SK-N-SH (cell line): ENCODE measurements around the gene NRSN1. TPM values are rescaled to one million over a fixed set of nuclear protein-coding genes. Genes with fewer than 3 reads are reported as not detected.

Experiments used
- CTCF ChIA-PET: fragments of 300-600, 350-600 bp; formaldehyde crosslinking; extraction: SDS; loops from one replicate; lab custom pipeline; 2021; lab: Yijun Ruan, JAX
- POLR2A ChIA-PET: fragments of 350-600 bp; sonication (Branson Sonifier 250); formaldehyde crosslinking; extraction: SDS; loops from one replicate; lab custom pipeline; 2020; ENCODE audit warnings: antibody characterized with exemption, inconsistent platforms; lab: Yijun Ruan, JAX
- DNase-seq: peaks from one replicate; pipeline ENCODE4 v3.0.0; 2012
- H2AFZ ChIP-seq: fragments of 200-600 bp; sonication (generic); 2 replicates; pipeline ENCODE4 v1.8.1; 2016; ENCODE audit warnings: antibody characterized with exemption, mild to moderate bottlenecking, low read depth
- H3F3A ChIP-seq: fragments of 200-600 bp; sonication (generic); replicated peaks from 2 replicates; pipeline ENCODE3; 2016; ENCODE audit warnings: antibody characterized with exemption, mild to moderate bottlenecking; ENCODE audit not compliant: insufficient read depth
- H3K27ac ChIP-seq, 2 experiments: fragments of 200-500 bp in 1 of 2; fragments of 200-600 bp in 1 of 2; sonication (Bioruptor generic) in 1 of 2; sonication (generic), shearing (Covaris generic) in 1 of 2; 2 replicates each; pipeline versions ENCODE4 v1.5.1 to v1.6.1; 2014 to 2016; ENCODE audit warnings: low read depth in 2 of 2, inconsistent platforms in 1 of 2, low read length in 1 of 2, mild to moderate bottlenecking in 1 of 2, mixed read lengths in 1 of 2
- H3K27me3 ChIP-seq: fragments of 200-600 bp; sonication (generic), shearing (Covaris generic); 2 replicates; pipeline ENCODE4 v1.6.1; 2016; ENCODE audit warnings: mixed run types; ENCODE audit not compliant: insufficient read depth
- H3K36me3 ChIP-seq, 2 experiments: fragments of 200-500 bp in 1 of 2; fragments of 200-600 bp in 1 of 2; sonication (Bioruptor generic) in 1 of 2; sonication (generic) in 1 of 2; replicated peaks in 1 of 2; 2 replicates each; pipeline versions ENCODE3 to v1.5.1; 2014 to 2016; ENCODE audit warnings: low read length in 1 of 2, mild to moderate bottlenecking in 1 of 2; ENCODE audit not compliant: insufficient read depth in 2 of 2, control insufficient read depth in 1 of 2
- H3K4me1 ChIP-seq, 2 experiments: fragments of 200-500 bp in 1 of 2; fragments of 200-600 bp in 1 of 2; sonication (Bioruptor generic) in 1 of 2; sonication (generic), shearing (Covaris generic) in 1 of 2; 2 replicates each; pipeline versions ENCODE4 v1.5.1 to v1.6.1; 2014 to 2016; ENCODE audit warnings: low read depth in 1 of 2, low read length in 1 of 2, mixed run types in 1 of 2; ENCODE audit not compliant: insufficient read depth in 2 of 2, control insufficient read depth in 1 of 2
- H3K4me2 ChIP-seq: fragments of 200-600 bp; sonication (generic), shearing (Covaris generic); 2 replicates; pipeline ENCODE4 v1.6.1; 2017; ENCODE audit warnings: mixed run types
- H3K4me3 ChIP-seq, 2 experiments: fragments of 200-500 bp in 1 of 2; fragments of 200-600 bp in 1 of 2; sonication (Bioruptor generic) in 1 of 2; sonication (generic), shearing (Covaris generic) in 1 of 2; 2 replicates each; pipeline versions ENCODE4 v1.5.1 to v1.8.1; 2014 to 2016; ENCODE audit warnings: low read depth in 2 of 2, inconsistent platforms in 1 of 2, low read length in 1 of 2, mild to moderate bottlenecking in 1 of 2, mixed read lengths in 1 of 2, moderate library complexity in 1 of 2
- H3K79me2 ChIP-seq: fragments of 200-600 bp; sonication (generic); 2 replicates; pipeline ENCODE4 v1.8.1; 2017; ENCODE audit warnings: mild to moderate bottlenecking; ENCODE audit not compliant: insufficient read depth
- H3K9ac ChIP-seq: fragments of 200-600 bp; sonication (generic); 2 replicates; pipeline ENCODE4 v1.6.1; 2017; ENCODE audit warnings: mixed run types
- H3K9me2 ChIP-seq: fragments of 200-600 bp; sonication (generic); 2 replicates; pipeline ENCODE4 v1.6.1; 2017; ENCODE audit warnings: mixed run types
- H3K9me3 ChIP-seq: fragments of 200-600 bp; sonication (generic); 2 replicates; pipeline ENCODE4 v1.6.1; 2017; ENCODE audit warnings: mixed run types, mild to moderate bottlenecking, moderate library complexity
- H4K20me1 ChIP-seq: fragments of 200-600 bp; sonication (generic); 2 replicates; pipeline ENCODE4 v1.6.1; 2017; ENCODE audit warnings: mild to moderate bottlenecking, mixed run types; ENCODE audit not compliant: insufficient read depth
- CHD2 ChIP-seq: fragments of 150-350 bp; IDR thresholded peaks from 2 replicates; pipeline ENCODE4 v1.6.1; 2018; ENCODE audit warnings: low read length; ENCODE audit not compliant: partially characterized antibody
- ELF1 ChIP-seq: IDR thresholded peaks from 2 replicates; pipeline ENCODE4 v1.4.0; 2012
- FOXJ3 ChIP-seq: sonication (generic); formaldehyde crosslinking; IDR thresholded peaks from 2 replicates; pipeline ENCODE4 v1.5.1; 2020; ENCODE audit warnings: mild to moderate bottlenecking, missing genetic modification reagents
- GATA2 ChIP-seq: sonication (generic); formaldehyde crosslinking; IDR thresholded peaks from 2 replicates; pipeline ENCODE4 v1.5.0; 2020; ENCODE audit warnings: mild to moderate bottlenecking, missing genetic modification reagents
- MEF2A ChIP-seq: IDR thresholded peaks from 2 replicates; pipeline ENCODE4 v1.4.0; 2012; ENCODE audit warnings: low read depth, borderline replicate concordance
- MXI1 ChIP-seq: IDR thresholded peaks from 2 replicates; pipeline ENCODE4 v1.6.1; 2012; ENCODE audit warnings: mild to moderate bottlenecking, low read depth, low read length, improper control_type of control experiment
- PBX3 ChIP-seq: IDR thresholded peaks from 2 replicates; pipeline ENCODE4; 2012
- POLR2AphosphoS5 ChIP-seq: IDR thresholded peaks from 2 replicates; pipeline ENCODE4 v1.6.1; 2012; ENCODE audit warnings: low read depth, low read length
- REST ChIP-seq: IDR thresholded peaks from 2 replicates; pipeline ENCODE4 v1.6.1; 2012; ENCODE audit warnings: mild to moderate bottlenecking, low read depth, low read length, moderate library complexity
- TEAD4 ChIP-seq: IDR thresholded peaks from 2 replicates; pipeline ENCODE4 v1.4.0; 2012; ENCODE audit warnings: mild to moderate bottlenecking, borderline replicate concordance; ENCODE audit not compliant: insufficient read depth
- ZBTB33 ChIP-seq: IDR thresholded peaks from 2 replicates; pipeline ENCODE4 v1.4.0; 2012; ENCODE audit warnings: low read depth, borderline replicate concordance
- WGBS: methylation state at CpG from one replicate; pipeline ENCODE4 v1.1.6; 2017; ENCODE audit warnings: low lambda C conversion rate; 5-methylcytosine and 5-hydroxymethylcytosine counted together
- polyA plus RNA-seq, 3 experiments: library from polyadenylated mRNA; depleted of rRNA; stranded (reverse); fragments of >200 nt; gene quantifications; 2 replicates each; pipeline ENCODE4 v1.2.3, GENCODE V29; 2012

Gene NRSN1
- polyA plus RNA-seq, 1 of the 3 experiments (the other 2 are of a cell fraction) = 0.02 TPM

GRCh38 chr6:24183584-24183983 is 57.6 kb downstream of the NRSN1 start:
- Histone ChIP-seq H3K9me3 (no peaks in the 10 kb centered on the region), H3K4me1 (peaks cover 0 to 11% of the 10 kb centered on the region in 2 experiments; a peak in 2 of 4 replicates), H2AFZ (no peak overlapping the region), H3K4me3 (no peak overlapping the region), H3K9ac (no peak overlapping the region), H3K9me2 (no peaks in the 10 kb centered on the region), H3K27me3 (no peaks in the 10 kb centered on the region), H3F3A (no peaks in the 10 kb centered on the region), H3K27ac (no peak overlapping the region), H3K36me3 (no peaks in the 10 kb centered on the region), H3K79me2 (no peaks in the 10 kb centered on the region), H3K4me2 (no peak overlapping the region), H4K20me1 (no peaks in the 10 kb centered on the region)
- CTCF ChIA-PET = no interaction called here
- POLR2A ChIA-PET = no interaction called here
- DNase-seq = no peak
- TF ChIP-seq ZBTB33 = no peak
- TF ChIP-seq CHD2 = no peak
- TF ChIP-seq GATA2 = no peak
- TF ChIP-seq PBX3 = no peak
- no peak for TF ChIP-seq POLR2AphosphoS5
- no peak for TF ChIP-seq FOXJ3
- no peak for TF ChIP-seq MXI1
- no peak for TF ChIP-seq MEF2A
- 66% methylated on average over 10 of the region's 10 CpGs for WGBS

GRCh38 chr6:24186349-24186748 is 60.3 kb downstream of the NRSN1 start:
- no peaks in the 10 kb centered on the region for H3F3A ChIP-seq
- H3K4me2 ChIP-seq = no peak overlapping the region
- no peak for DNase-seq
- TF ChIP-seq CHD2 = no peak
- TF ChIP-seq ELF1 = no peak
- no peak for TF ChIP-seq REST
- TF ChIP-seq TEAD4 = no peak
- H3K79me2 ChIP-seq = no peaks in the 10 kb centered on the region
- H3K27ac ChIP-seq = no peak overlapping the region
- H4K20me1 ChIP-seq = no peaks in the 10 kb centered on the region
- H3K4me3 ChIP-seq = no peak overlapping the region
- 41% methylated on average over 7 of the region's 7 CpGs for WGBS
- no peak overlapping the region for H3K9ac ChIP-seq
- H3K27me3 ChIP-seq = no peaks in the 10 kb centered on the region
- H3K36me3 ChIP-seq = no peaks in the 10 kb centered on the region
- peaks cover 0 to 16% of the 10 kb centered on the region in 2 experiments; a peak in 2 of 4 replicates for H3K4me1 ChIP-seq
- no peaks in the 10 kb centered on the region for H3K9me3 ChIP-seq
- ChIA-PET POLR2A (no interaction called here), CTCF (no interaction called here)
- H3K9me2 ChIP-seq = no peaks in the 10 kb centered on the region
- no peak overlapping the region for H2AFZ ChIP-seq
